ENCODE data around the gene SLC39A6. TPM values are rescaled to one million over a fixed set of nuclear protein-coding genes. Genes with fewer than 3 reads are reported as not detected.
"Not testable (repeated sequence)": the region's sequence is repeated elsewhere in the genome, so short reads cannot be mapped to it uniquely, and the experiment has no call there.

SLC39A6 gene
- total RNA-seq, 2 experiments from 2014 or later, result 20.6 to 20.8 TPM

DNA sequence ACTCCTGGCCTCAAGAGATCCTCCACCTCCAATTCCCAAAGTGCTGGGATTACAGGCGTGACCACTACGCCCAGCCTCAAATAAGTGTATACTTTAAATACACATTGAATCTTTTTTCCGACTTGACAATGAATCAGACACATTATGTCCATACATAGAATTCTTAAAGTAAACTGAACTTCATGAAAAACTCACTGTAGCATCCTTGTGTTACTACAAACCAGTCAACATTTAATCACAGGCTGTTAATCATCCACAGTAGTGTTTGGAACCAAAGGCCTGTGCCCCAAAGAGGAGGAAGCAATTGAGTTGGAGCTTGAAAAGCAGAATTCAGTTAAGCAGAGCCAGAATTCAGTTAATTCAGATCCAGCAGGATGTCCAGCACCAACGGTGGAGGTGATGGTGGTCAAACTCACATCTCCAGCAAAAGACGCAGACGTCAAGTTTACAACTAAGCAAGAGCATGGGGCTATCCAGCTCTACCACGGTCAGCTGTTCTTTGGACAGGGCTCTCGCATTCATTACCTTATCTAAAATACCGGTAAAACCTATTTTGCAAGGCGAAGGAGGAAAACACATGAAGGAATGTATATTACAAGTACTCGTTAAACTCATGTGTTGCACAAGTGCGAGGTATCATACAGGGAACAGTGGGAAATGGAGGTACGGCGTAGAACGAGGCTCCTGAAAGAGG is 1.2 kb downstream of the SLC39A6 start:
- peaks cover 40% of the 10 kb centered on the region for H3K36me3 Mint-ChIP-seq (ENCODE audit: low read depth)
- no peaks in the 10 kb centered on the region for H3K27me3 Mint-ChIP-seq
- ChIA-PET POLR2A (interaction anchor here (0.7 to 3.4 kb wide), 8 partner anchors 21 to 97 kb away, joined by 3 to 17 read pairs (median 3); partner anchors contain the start of gene RPRD1A), CTCF (interaction anchor here (1.4 to 3.8 kb wide), 5 partner anchors 12 to 157 kb away, joined by 3 to 10 read pairs (median 4); no protein-coding TSS in a partner anchor)
- no peak for TF ChIP-seq CTCF (IDR thresholded peaks at IDR 0.05)
- no peaks in the 10 kb centered on the region for H3K9me3 Mint-ChIP-seq
- H3K27ac Mint-ChIP-seq, result peak overlapping the region; percentile 95
- ATAC-seq (no peak), DNase-seq (no peak)
- intact Hi-C loops (cut with micrococcal nuclease), result loop anchor here (10.0 kb wide), 1 partner anchor 113 kb away; no protein-coding TSS in a partner anchor
- peak overlapping the region; percentile 93 for H3K4me3 Mint-ChIP-seq
- H3K4me1 Mint-ChIP-seq (ENCODE audit: low read depth), result peaks cover 52% of the 10 kb centered on the region

GRCh38 chr18:36126668-36127067 is 2.5 kb downstream of the SLC39A6 start:
- POLR2A ChIA-PET, result interaction anchor here (0.5 to 0.8 kb wide), 3 partner anchors 9 to 13 kb away, joined by 3 to 4 read pairs (median 4); no protein-coding TSS in a partner anchor
- H3K36me3 Mint-ChIP-seq (ENCODE audit: low read depth), result peaks cover 37% of the 10 kb centered on the region
- H3K27me3 Mint-ChIP-seq, result no peaks in the 10 kb centered on the region
- no peak overlapping the region for H3K4me3 Mint-ChIP-seq
- intact Hi-C loops (cut with micrococcal nuclease), result loop anchor here (10.0 kb wide), 1 partner anchor 112 kb away; no protein-coding TSS in a partner anchor
- H3K27ac Mint-ChIP-seq, result no peak overlapping the region
- ATAC-seq (no peak), DNase-seq (no peak)
- H3K4me1 Mint-ChIP-seq (ENCODE audit: low read depth), result peaks cover 39% of the 10 kb centered on the region
- CTCF ChIA-PET, result interaction anchor here (1.1 to 3.8 kb wide), 3 partner anchors 24 to 109 kb away, joined by 3 to 10 read pairs (median 3); no protein-coding TSS in a partner anchor
- TF ChIP-seq CTCF (IDR thresholded peaks at IDR 0.05), result no peak
- no peaks in the 10 kb centered on the region for H3K9me3 Mint-ChIP-seq

GRCh38 chr18:36124841-36125240 is 4.3 kb downstream of the SLC39A6 start:
- H3K4me3 Mint-ChIP-seq, result no peak overlapping the region
- intact Hi-C loops (cut with micrococcal nuclease), result loop anchor here (10.0 kb wide), 1 partner anchor 110 kb away; no protein-coding TSS in a partner anchor
- ChIA-PET CTCF (no interaction called here), POLR2A (no interaction called here)
- ATAC-seq, result no peak
- H3K9me3 Mint-ChIP-seq, result no peaks in the 10 kb centered on the region
- DNase-seq, result no peak
- peaks cover 40% of the 10 kb centered on the region for H3K36me3 Mint-ChIP-seq (ENCODE audit: low read depth)
- peaks cover 30% of the 10 kb centered on the region for H3K4me1 Mint-ChIP-seq (ENCODE audit: low read depth)
- no peak for TF ChIP-seq CTCF (IDR thresholded peaks at IDR 0.05)
- H3K27me3 Mint-ChIP-seq, result no peaks in the 10 kb centered on the region
- no peak overlapping the region for H3K27ac Mint-ChIP-seq

GRCh38 chr18:36120297-36120696 is 8.8 kb downstream of the SLC39A6 start:
- ATAC-seq (no peak), DNase-seq (no peak)
- TF ChIP-seq CTCF (IDR thresholded peaks at IDR 0.05), result no peak
- ChIA-PET CTCF (interaction anchor here (1.0 to 1.9 kb wide), 4 partner anchors 9 to 363 kb away, joined by 3 to 4 read pairs (median 4); partner anchors contain the start of genes ELP2 and SLC39A6), POLR2A (no interaction called here)
- Mint-ChIP-seq H3K4me3 (no peak overlapping the region), H3K9me3 (no peaks in the 10 kb centered on the region), H3K27me3 (no peaks in the 10 kb centered on the region), H3K36me3 (ENCODE audit: low read depth) (peaks cover 44% of the 10 kb centered on the region), H3K27ac (no peak overlapping the region), H3K4me1 (ENCODE audit: low read depth) (peaks cover 5% of the 10 kb centered on the region)
- intact Hi-C loops (cut with micrococcal nuclease), result loop anchor here (10.0 kb wide), 1 partner anchor 105 kb away; no protein-coding TSS in a partner anchor

DNA sequence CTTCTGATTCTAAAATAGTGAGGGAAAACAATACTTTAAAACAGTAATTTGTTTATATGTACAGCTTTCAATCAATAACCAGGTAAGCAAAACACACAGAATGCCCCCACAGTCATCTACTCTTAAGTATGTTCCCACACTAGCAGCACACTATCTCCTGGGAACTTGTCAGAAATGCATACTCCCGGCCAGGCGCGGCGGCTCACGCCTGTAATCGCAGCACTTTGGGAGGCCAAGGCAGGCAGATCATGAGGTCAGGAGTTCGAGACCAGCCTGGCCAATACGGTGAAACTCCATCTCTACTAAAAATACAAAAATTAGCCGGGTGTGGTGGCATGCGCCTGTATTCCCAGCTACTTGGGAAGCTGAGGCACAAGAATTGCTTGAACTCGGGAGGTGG is 12.4 kb downstream of the SLC39A6 start:
- H3K27ac Mint-ChIP-seq; intact Hi-C loops (cut with micrococcal nuclease); DNase-seq; H3K4me3 Mint-ChIP-seq; H3K4me1 Mint-ChIP-seq (ENCODE audit: low read depth); H3K9me3 Mint-ChIP-seq; ATAC-seq; H3K27me3 Mint-ChIP-seq; POLR2A ChIA-PET: not testable (repeated sequence)
- CTCF ChIA-PET, result interaction anchor here (1.5 kb wide), 1 partner anchor 12 kb away, joined by 4 read pairs; the partner anchor contains the start of gene SLC39A6
- peaks cover 41% of the 10 kb centered on the region for H3K36me3 Mint-ChIP-seq (ENCODE audit: low read depth)

All from activated CD8-positive, alpha-beta T cell treated with anti-CD3 and anti-CD28 coated beads for 36 hours (primary cell).